GDM1 (cell line): ENCODE measurements around the gene HCFC1R1.

Source experiments
- DNase-seq: peaks from one replicate; lab custom pipeline; 2025; lab: John Stamatoyannopoulos, UW

HCFC1R1 gene

DNA sequence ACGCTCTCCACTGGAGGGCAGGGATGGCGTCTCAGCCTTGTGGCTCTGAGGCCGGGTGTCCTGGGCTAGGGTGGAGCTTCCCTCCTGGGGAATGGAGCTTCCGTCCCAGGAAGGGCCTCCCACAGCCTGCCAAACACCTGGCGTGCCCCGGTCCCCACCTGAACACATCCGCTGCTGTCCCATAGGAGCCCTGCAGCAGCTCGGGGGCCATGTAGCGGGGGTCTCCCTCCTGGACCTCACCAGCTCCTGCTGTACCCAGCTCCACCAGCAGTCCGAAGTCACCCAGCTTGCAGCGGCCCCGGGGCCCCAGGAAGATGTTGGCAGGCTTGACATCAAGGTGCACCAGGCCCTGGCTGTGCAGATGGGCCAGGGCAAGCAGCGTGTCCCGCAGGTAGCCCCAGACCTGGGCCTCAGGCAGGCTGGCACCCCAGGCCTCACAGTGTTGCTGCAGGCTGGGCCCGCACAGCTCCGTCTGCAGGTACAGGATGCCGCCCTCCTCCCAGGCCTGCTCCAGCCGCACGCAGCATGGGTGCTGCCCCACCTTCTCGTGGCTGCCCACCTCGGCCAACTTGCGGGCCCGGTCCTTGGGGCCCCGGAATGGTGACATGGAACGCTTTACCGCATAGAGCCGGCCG, 48.5 kb downstream of the HCFC1R1 start:
- no peak for DNase-seq

DNA sequence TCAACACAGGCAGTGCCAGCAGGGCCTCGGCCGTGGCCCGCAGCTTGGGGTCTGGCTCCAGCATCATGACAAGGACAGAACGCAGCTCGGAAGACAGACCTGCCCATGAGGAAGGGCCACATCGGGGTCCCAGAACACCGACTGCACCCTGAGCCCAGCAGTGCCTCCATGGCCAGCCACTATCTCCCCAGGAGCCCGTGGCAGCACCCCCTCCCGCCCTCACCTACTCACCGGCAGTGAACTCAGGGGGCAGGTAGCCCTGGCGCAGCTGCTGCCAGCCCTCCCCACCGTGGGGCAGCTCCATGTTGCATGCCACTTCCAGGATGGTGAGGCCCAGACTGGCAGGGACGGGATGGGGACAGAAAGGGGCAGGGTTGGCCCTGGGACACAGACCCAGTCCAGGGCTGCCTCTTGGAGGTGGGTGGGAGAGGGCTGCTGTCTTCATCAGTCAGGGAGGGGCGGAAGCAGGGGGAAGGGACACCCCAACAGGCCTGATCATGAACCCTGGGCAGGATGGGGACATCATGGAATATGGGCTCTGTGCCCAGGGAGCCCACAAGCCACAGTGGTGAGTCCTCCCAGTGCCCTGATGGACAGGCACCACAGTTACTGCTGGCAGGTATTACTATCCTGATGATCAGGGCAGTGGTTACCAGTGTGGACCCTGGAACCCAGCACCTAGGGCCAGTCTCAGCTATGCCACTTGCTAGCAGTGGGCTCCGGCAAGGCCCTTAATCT, 49.3 kb downstream of the HCFC1R1 start:
- no peak for DNase-seq

DNA sequence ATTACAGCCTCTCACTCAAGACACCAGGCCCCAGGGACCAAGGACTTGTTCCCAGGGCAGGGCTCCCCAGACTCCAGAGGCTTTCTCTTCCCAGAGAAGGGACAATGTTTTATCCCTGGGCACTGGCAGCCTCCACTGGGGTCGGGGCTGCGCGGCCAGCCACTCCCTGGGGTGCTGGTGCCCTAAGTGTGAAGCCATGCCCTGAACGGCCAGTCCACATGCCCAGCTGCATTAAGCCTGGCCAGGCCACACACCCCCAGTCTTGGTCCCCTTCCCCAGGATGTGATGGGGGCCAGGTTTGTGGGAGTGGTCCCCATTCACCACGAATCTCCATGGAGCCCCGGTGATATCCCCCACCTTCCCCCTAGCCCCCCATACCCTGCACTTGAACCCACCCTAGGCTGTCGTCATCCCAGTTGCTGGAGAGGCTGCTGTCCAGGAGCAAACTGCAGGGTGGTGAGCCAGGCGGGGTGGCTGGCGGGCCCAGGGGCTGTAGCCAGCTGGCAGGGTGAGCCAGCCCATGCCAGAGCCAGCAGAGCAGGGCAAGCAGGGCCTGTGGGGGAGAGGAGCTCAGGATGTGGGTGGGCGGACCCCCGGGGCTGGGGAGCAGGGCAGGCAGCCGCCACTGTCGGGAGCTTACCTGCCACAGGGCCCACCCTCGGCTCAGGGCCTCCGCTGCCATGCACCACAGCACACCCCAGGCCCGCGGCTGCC, 50.0 kb downstream of the HCFC1R1 start:
- no peak for DNase-seq

DNA sequence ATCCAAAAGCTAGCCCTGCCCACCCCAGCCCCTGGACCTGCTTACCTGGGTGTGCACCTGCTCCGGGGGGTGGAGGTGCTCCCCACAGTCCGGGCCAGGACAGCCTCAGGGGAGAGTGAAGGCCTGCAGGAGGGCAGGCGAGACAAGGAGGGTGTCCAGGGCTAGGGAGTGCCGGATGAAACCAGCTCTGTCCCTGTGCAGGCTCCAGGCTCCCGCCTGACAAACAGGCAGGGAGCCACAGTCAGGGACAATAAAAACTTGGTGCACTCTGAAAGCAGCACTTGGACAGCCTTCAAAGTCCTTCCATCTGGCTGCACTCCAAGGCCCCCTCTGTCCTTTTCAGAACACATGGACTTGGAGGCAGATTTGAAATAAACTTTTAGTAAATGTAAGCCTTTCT, 50.6 kb downstream of the HCFC1R1 start:
- no peak for DNase-seq
